Lower leg skin (tissue), 4 donors: ENCODE results near the gene TM4SF1. TPM values are rescaled to one million over a fixed set of nuclear protein-coding genes. Genes with fewer than 3 reads are reported as not detected.

Experiments
- DNase-seq, 2 donors: peaks; one replicate each; pipeline ENCODE4 v3.0.0-alpha.2; 2019; ENCODE audit warnings: low spot score in 2 of 2
- H3K4me3 ChIP-seq: fragments of 200-600 bp; sonication (generic); 2 replicates; pipeline ENCODE4 v1.5.1; 2017; ENCODE audit warnings: mild to moderate bottlenecking, low read depth; ENCODE audit not compliant: poor library complexity, severe bottlenecking
- POLR2A ChIP-seq, 2 donors: fragments of 450-650 bp; IDR thresholded peaks; one replicate each; pipeline ENCODE4 v1.6.1; 2016 to 2017; ENCODE audit warnings: antibody characterized with exemption in 2 of 2, mild to moderate bottlenecking in 1 of 2, moderate library complexity in 1 of 2
- WGBS, 2 donors: methylation state at CpG; one replicate each; pipeline ENCODE4 v1.1.5; 2018; 5-methylcytosine and 5-hydroxymethylcytosine counted together
- intact Hi-C: fragments of 100-400 bp; cut with DNase I; formaldehyde crosslinking; loops from one replicate; pipeline ENCODE4 v1.15.0; 2023; ENCODE audit warnings: low total_unique reads
- total RNA-seq, 4 donors: library from RNA; depleted of rRNA; stranded (reverse); fragments of >200 nt; gene quantifications; one replicate each; pipeline ENCODE4 v1.1.0, GENCODE V29; 2016
- TF ChIP-seq, protein P1 (sequence below), 3 donors: fragments of 450-650 bp; IDR thresholded peaks; one replicate each; pipeline ENCODE4 v1.5.1; 2016; ENCODE audit warnings: antibody characterized with exemption in 3 of 3, mild to moderate bottlenecking in 3 of 3, moderate library complexity in 2 of 3

The TM4SF1 gene
- total RNA-seq, 4 donors from 2014 or later, result 24.5 to 131 (median 51.0) TPM

DNA sequence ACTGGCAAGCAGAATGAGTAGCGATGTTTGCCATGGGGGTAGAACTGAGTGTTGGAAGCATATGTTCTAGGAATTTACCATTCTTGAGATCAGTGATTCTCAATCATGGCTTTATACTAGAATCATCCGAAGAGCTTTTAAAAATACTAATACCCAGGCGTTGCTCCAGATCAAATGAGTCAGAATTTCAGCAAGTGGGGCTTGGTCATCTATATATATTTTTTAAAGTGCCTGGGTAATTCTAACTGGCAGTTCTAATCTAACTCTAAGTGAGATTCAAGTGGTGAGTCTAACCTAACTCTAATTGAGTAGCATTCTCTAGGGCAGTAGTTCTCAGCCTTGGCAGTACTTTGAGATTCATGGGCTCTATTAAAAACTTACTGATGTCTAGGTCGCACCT, 20.8 kb downstream of the TM4SF1 start:
- intact Hi-C loops, result no loop called here
- 78 to 90% methylated on average over 4 of the region's 4 CpGs for WGBS, 2 donors
- DNase-seq, result no peak
- TF ChIP-seq POLR2A (IDR thresholded peaks at IDR 0.05), result no peak
- TF ChIP-seq, protein P1, sequence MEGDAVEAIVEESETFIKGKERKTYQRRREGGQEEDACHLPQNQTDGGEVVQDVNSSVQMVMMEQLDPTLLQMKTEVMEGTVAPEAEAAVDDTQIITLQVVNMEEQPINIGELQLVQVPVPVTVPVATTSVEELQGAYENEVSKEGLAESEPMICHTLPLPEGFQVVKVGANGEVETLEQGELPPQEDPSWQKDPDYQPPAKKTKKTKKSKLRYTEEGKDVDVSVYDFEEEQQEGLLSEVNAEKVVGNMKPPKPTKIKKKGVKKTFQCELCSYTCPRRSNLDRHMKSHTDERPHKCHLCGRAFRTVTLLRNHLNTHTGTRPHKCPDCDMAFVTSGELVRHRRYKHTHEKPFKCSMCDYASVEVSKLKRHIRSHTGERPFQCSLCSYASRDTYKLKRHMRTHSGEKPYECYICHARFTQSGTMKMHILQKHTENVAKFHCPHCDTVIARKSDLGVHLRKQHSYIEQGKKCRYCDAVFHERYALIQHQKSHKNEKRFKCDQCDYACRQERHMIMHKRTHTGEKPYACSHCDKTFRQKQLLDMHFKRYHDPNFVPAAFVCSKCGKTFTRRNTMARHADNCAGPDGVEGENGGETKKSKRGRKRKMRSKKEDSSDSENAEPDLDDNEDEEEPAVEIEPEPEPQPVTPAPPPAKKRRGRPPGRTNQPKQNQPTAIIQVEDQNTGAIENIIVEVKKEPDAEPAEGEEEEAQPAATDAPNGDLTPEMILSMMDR (IDR thresholded peaks at IDR 0.05), result no peak
- H3K4me3 ChIP-seq, result no peak overlapping the region

DNA sequence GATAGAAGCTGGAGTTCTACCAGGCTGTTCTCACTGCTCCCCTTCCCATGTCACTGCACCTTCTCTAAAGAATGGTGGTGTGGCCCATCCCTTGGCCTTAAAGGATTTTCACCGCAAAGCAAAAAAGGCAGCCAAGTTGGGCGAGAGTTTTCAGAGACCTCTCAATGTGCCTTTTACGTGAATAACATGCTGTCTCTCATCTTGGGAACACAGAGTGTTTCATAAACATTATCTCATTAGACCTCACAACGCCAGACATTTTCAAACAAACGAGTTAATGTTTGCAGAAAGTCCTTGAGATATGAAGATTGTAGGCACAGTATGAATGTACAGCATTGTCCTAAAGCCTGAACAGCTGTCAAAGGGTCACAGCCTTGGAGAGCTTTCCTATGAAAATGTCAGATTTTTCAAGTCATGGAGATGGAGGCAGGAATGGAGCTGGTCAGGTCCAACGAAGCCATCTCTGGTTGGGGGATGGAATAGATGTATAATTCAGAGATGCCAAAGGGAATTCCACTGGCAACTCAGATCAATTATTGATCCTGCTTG, 21.3 kb downstream of the TM4SF1 start:
- intact Hi-C loops, result no loop called here
- no peak overlapping the region for H3K4me3 ChIP-seq
- 81 to 82% methylated on average over 6 of the region's 6 CpGs for WGBS, 2 donors
- TF ChIP-seq, protein P1 (IDR thresholded peaks at IDR 0.05), result no peak
- no peak for TF ChIP-seq POLR2A (IDR thresholded peaks at IDR 0.05)
- DNase-seq, result no peak

DNA sequence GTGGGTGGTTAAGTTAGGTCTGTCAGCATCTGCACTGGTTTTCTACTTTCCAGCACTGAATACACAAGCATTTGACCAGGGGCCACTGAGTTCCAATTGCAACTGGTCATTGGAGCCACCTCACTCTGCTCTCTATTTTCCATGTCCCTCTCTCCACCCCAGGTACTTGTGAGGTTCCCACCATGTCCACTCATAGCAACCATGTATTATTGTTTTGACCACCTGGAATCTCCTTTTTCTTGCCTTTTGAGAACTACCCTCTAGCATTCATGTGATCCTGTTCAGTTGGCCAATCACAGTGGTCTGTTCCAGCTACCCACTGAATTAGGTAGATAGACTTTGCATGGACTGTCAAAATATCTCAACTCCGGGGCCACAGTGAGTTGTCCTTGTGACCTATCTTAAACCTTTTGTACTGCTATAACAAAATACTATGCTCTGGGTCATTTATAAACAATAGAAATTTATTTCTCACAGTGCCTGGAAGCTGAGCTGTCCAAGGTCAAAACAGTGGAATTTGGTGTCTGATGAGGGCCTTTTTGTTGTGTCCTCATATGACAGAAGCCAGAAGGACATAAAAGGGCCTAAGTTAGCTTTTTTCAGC, 23.8 kb downstream of the TM4SF1 start:
- no peak for DNase-seq
- whole genome bisulfite sequencing, 2 donors, result 85 to 91% methylated on average over 1 of the region's 1 CpG
- TF ChIP-seq, protein P1 (IDR thresholded peaks at IDR 0.05), result no peak
- TF ChIP-seq POLR2A (IDR thresholded peaks at IDR 0.05), result no peak
- no peak overlapping the region for H3K4me3 ChIP-seq
- intact Hi-C loops, result no loop called here

DNA sequence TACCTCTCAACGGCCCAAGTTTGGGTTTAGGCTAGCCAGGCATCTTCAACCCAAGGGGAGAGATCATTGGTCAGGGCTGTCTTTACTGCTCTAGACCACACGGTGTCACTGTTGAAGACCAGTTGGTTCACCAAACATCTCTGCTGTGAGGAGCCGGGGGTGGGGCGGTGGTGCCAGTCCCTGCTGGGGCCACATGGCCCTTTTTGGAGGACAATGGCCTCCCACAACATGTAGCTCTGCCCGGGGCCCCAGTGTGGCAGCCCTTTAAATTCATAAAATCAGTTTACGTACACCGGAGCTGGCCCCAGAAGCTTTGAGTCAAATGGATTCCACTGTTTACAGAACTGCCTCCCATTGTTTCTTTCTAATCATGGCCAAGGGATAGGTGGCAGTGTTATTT, 24.9 kb downstream of the TM4SF1 start:
- TF ChIP-seq, protein P1 (IDR thresholded peaks at IDR 0.05), result peak in 1 of 3 donors; percentile 55
- TF ChIP-seq POLR2A (IDR thresholded peaks at IDR 0.05), result no peak
- DNase-seq, result no peak
- 52 to 54% methylated on average over 7 of the region's 7 CpGs for WGBS, 2 donors
- intact Hi-C loops, result no loop called here
- H3K4me3 ChIP-seq, result no peak overlapping the region

DNA sequence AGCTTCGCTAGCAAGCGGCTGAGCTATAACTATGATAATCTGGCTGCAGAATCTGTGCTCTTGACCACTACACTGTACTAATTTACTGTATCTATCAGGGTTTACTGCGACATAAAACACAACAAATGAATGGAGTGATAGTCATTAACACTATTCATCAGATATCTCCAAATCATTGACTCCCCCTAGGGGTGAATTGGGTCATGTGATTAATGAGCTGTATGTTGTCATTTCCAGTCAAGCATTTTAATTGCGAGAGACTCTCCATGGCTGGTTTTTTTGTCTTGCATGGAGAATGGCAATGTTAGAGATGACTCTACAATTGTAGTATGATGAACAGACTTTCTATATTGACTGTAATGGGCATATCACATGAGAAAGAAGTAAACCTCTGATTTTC, 33.5 kb downstream of the TM4SF1 start:
- no peak overlapping the region for H3K4me3 ChIP-seq
- DNase-seq, result no peak
- 83 to 88% methylated on average over 4 of the region's 4 CpGs for WGBS, 2 donors
- intact Hi-C loops, result no loop called here
- no peak for TF ChIP-seq POLR2A (IDR thresholded peaks at IDR 0.05)
- TF ChIP-seq, protein P1 (IDR thresholded peaks at IDR 0.05), result no peak
